GM18868 (cell line): ENCODE measurements around the gene C9.
"Not testable (repeated sequence)": the region's sequence is repeated elsewhere in the genome, so short reads cannot be mapped to it uniquely, and the experiment has no call there.

ENCODE experiments used
- ATAC-seq: cut with Tn5 transposase; IDR thresholded peaks from one replicate; pipeline ENCODE4 v1.9.1; 2021; ENCODE audit warnings: mild to moderate bottlenecking, moderate library complexity; ENCODE audit not compliant: unreplicated experiment

Gene C9

DNA sequence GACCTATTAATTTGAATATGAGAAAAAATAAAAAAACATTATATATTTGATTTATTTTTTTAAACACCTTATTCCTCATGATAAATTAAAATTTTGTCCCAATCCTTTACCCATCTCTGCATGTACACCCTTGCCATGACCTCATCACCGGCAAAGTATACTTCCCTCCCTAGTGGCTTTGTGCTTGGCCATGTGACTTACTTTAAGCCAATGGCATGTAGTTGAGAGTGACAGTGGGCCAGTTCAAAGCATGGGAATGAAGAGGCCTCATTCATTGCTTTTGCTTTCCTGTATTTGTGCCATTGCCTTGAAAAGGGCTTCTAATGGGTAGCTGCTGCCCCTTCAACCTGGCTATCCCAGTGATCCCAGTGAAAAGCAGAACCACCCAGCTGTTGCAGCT lies 31.2 kb downstream of the C9 start:
- no peak for ATAC-seq

DNA sequence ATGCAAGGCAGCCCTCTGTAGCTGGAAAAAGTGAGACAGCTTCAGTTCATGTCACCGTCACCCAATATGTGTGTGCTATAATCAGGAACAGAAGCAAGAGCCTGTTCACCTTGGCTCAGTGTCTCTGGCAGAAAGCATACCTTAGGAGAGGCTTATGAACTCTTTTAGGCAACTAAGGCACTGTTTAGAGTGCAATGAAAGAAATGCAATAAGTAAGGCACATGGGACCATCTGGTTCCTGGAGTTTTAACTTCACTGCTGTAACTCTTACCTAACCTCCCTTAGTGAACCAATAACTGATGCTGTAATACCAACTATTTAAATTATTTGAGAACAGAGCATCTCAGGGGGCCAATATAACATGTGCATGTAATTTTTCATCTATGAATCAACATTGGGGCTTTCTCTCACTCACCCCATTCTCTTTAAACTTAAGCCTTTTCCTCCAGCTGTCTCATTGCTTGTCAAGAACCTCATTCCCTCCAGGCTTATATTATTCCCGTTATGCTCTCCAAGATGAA lies 32.4 kb downstream of the C9 start:
- no peak for ATAC-seq

DNA sequence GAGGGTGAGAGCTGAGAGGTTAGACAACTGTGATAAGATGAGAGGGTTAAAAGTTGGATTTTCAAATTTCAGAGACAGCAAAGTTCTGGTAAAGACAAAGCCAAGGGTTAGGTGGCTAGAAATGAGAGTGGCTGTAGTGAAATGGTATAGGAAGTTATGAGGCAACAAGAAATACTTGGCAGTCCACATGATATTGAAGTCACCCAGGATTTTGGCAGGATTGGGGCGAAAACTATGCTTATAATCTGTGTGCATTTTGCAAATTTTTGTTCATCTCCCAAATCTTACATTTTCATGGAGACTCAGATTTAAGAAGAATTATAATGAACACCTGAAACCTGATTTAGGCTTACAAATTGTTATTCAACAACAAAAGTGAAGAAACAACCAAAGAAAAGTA lies 35.6 kb downstream of the C9 start:
- ATAC-seq = no peak

DNA sequence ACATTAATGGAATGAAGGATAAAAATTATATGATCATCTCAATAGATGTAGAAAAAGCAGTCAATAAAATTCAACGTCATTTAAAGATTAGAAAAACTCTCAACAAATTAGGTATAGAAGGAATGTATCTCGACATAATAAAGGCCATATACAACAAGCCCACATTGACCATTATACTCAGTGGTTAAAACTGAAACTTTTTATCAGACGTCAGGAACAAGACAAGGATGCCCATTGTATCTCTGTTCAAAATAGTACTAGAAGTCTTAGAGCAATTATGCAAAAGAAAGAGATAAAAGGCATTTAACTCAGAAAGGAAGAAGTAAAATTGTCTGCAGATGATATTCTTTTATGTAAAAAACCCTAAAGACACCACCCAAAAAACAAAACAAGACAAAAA lies 40.8 kb downstream of the C9 start:
- no peak for ATAC-seq

DNA sequence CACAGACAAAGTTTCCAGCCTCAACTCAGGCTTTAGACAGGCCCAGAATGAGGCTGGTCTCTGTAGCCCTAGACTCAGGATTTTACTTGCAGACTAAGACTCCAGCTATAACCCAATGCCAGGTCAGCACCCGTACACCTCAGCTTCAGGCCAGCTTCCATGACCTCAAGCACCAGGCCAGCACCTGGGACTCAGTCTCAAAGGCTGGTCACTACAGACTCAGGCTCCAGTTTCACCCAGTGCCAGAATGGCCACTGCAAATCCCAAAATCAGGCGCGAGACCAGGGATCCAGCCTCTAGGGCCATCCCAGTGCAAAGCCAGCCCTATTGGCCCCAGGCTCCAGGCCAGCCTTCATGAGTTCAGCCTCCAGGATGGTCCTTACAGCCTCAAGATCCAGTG lies 44.9 kb downstream of the C9 start:
- ATAC-seq = no peak

DNA sequence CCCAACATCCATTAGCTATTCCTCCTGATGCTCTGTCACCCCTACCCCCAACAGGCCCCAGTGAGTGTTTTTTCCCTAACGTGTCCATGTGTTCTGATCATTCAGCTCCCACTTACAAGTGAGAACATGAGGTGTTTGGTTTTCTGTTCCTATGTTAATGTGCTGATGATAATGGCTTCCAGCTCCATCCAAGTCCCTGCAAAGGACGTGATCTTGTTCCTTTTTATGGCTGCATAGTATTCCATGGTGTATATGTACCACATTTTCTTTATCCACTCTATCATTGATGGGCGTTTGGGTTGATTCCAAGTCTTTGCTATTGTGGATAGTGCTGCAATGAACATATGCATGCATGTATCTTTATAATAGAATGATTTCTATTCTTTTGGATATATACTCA lies 47.8 kb downstream of the C9 start:
- not testable (repeated sequence) for ATAC-seq

DNA sequence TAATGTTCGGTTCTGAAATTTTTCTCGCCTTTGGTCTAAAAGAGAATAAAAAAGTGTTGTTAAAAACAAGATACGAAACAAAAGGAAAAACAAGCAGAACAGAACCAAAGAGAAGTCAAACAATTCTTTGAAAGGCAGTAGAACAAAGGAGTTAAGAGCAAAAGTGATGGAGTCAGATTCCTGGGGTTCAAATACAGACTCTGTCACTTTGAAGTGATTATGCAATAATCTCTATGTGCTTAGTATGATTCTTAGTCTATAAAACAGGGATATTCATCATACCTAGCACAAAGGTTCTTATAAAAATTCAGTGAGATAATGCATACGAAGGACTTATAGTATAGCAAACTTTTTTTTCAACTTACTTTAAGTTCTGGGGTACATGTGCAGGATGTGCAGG lies 48.3 kb downstream of the C9 start:
- ATAC-seq = no peak

DNA sequence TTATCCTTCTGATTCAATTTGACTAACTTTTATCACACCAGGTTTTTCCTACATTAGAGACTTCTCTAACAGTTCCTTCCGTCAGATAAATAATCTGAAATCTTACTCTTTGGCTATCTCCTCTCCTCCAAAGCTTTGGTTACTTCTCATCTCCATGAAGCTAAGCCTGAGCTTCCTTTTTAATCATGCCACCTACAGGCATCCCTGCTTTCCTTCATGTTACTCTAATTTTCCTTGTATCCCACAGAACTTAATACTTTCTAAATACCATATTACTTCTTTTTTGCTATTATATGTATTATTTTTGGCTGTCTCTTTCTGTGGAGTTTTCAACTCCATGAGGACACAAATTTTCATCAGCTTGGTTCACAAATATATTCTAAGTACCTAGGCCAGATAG lies 49.7 kb downstream of the C9 start:
- ATAC-seq = no peak

DNA sequence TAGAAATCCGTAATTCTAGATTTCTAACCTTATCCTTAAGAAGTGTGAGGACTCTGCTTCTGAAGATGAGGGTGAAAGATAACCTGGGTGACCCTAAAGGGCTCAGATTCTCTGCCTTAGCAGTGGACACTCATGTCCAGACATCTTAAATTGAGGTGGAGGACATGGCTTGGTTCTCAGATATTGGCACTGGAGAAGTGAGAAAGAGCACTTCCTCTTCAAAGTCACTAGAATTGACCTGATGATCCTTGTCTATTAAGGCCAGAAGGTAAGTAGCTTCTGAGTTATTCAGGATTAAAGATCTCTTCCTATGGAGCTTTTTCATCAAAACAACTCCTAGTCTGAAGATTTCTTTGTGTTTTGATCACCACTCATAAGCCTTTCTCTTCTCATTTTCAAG lies 54.8 kb downstream of the C9 start:
- no peak for ATAC-seq

DNA sequence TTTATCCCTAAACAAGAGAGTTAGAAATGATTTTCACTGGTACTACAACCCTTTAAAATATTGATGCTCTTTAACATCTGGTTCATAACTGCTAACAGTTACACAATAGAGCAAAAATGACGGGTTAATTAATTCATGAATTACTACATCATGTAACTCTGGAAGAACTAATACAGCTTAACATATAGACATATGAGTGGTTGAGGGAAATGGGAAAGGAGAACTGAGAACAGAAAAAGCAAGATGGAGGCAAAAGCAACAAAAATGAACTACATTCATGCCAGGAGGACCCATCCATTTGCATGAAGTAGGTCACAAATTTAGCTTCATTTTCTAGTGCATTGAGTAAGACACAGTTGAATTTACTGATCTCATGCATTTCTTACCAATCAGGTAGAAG lies 61.8 kb downstream of the C9 start:
- peak; percentile 84 for ATAC-seq

DNA sequence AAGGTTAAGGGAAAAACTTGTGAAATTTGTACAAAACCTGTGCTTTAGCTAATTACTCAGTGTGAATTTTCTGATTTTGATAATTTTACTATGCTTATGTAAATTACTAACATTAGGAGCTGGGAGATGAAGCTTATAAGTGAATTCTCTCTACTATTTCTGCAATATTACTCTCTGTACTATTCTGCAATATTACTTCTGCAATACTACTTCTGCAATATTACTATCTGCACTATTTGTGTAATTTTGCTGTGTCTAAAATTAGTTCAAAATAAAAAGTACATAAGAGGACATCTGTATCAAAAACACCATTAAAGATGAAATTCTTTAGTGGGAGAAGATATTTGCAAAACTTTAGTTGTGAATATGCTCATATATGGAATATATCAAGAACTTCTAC lies 62.9 kb downstream of the C9 start:
- ATAC-seq = no peak

DNA sequence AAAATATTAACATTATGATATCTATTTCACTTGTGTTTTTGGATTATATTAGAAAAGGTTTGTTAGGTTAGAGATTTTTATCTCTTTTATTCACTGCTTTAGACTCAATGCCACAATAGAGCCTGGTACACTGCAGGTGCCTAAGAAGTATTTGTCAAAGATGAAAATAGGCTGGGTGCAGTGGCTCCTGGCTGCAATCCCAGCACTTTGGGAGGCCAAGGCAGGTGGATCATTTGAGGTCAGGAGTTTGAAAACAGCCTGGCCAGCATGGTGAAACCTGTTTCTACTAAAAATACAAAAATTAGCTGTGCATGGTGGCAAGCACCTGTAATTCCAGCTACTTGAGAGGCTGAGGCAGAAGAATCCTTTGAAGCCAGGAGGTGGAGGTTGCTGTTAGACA lies 64.3 kb downstream of the C9 start:
- ATAC-seq = no peak

DNA sequence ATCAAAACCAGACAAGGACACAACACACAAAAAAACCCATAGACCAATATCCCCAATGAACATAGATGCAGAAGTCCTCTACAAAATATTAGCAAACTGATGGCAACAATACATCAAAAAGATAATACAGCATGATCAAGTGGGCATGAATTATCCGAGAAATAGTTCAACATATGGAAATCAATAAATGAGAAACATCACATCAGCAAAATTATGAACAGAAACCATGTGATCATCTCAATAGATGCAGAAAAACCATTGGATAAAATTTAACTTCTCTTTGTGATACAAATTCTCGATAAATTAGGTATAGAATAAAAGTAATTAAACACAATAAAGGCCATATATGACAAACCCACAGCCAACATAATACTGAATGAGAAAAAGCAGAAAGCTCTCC lies 69.6 kb downstream of the C9 start:
- no peak for ATAC-seq

DNA sequence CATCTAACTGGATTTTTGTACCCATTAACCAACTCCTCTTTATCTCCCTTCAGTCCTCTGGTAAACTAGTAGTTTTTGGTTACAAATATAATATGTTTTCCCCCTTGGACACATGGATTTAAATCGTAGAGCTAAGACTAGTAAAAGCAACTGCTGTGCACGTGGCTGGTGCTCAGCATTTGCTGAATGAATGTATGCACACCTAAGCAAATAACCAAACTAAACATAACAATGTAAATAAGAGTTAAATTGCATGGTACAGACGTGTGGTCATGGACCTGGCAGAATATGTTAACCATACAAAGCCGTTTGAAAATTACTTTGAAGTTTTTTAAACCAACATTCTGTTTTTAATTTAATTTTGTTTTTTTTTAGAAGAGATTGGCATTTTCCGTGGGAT lies 79.7 kb downstream of the C9 start:
- no peak for ATAC-seq

DNA sequence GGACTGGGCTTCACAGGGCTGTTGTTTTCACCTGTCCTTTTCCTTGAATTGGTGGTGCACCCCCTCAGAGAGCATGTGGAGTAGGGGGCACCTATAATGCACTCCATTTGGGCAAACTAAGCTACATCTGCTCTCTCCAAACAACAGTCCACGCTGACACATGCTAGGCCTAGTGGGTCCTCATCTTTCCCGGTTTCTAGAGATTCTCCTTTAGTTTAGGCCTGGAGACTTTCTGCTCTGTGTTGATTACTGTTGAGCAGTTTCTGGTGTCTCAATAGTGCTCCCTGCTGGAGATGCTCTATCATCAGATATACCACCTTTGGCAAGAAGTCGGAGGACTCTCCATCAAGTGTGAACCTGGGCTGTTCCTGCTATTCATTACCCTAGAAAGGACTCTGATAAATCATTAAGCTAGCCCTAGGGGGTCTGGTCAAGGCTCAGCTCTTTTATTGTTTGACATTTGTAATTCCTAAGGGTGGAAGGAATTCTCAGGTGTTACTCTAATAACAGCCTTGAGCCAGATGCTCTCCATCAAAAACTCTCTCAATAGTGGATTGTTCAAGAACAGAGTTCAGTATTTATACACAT lies 81.0 kb downstream of the C9 start:
- peak; percentile 99 for ATAC-seq

DNA sequence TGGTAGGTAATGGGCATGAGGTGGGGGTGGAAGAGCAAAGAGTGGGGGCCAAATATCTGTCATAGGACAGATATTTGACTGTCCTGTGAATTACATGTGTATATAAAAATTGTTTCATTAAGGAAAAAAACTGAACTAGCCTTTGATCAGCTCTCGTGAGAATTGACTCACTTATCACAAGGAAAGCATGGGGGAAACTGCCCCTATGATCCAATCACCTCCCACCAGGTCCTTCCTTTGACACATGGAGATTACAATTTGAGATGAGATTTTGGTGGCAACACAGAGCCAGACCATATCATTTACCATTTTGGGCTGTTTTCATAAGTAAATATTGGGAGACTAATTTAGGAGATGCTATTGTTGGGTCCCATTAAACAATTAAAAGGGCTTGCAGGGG lies 81.7 kb downstream of the C9 start:
- ATAC-seq = no peak

DNA sequence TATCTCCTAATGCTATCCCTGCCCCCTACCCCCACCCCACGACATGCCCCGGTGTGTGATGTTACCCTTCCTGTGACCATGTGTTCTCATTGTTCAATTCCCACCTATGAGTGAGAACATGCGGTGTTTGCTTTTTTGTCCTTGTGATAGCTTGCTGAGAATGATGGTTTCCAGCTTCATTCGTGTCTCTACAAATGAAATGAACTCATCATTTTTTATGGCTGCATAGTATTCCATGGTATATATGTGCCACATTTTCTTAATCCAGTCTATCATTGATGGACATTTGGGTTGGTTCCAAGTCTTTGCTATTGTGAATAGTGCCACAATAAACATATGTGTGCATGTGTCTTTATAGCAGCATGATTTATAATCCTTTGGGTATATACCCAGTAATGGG lies 88.4 kb downstream of the C9 start:
- ATAC-seq = not testable (repeated sequence)

DNA sequence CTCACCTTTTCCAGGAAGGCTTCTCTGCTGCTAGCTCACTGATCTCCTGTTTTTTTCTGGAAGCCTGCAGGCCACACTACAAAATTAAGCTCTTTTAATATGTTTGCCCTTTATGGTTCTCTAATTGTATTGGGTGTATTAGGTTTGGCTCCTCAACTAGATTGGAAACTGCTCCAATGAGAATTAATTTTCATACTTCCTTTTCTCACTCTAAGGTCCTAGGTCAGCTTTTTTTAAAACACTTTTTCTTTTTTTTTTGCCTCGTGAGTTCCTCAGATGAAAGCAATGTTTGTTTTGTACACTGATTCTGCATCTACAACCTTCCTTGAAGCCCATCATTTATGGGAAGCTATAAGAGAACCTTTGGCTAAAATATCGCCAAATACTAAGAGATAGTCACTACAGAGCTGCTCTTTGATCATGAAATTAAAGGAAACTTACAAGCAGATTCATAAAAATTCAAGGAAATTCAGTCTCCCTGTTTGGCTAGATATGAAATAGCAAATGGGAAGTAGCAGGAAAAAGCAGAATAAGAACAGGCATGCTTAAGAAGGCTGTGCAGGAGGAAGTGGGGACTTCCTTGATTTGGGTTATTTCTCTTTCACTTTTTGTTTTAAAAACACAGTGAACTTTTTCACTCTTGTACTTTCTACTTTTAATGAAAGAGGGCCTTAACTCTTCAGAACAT lies 89.8 kb downstream of the C9 start:
- ATAC-seq = peak; percentile 74

DNA sequence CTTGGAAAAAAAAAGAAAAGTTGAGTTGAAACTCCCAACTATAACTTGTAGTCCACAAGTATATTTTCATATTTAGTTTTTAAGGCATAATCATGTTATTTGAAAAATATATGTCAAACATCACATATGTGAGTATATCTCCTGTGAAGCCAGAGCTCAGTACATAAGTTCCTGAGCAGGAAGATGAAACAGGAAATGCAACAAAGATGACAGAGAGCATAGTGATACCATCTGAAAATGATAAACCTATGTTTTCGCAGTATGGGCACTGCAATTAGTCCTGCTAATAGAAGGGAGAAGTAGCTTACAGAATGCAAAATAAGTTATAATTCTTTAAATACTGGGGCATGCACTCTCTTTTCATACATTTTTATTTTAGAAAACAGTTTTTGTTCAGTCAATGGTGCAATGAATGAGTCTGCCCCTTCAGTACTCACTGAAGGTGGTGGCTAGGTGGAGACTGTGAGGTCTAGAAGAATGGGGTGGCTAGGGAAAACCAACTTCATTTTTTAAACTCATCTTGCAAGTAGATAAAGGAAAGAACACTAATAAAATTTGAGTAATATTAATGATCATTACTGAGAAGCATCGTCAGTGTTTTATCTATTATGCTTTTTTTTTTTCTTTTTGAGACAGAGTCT lies 90.9 kb downstream of the C9 start:
- ATAC-seq = no peak

DNA sequence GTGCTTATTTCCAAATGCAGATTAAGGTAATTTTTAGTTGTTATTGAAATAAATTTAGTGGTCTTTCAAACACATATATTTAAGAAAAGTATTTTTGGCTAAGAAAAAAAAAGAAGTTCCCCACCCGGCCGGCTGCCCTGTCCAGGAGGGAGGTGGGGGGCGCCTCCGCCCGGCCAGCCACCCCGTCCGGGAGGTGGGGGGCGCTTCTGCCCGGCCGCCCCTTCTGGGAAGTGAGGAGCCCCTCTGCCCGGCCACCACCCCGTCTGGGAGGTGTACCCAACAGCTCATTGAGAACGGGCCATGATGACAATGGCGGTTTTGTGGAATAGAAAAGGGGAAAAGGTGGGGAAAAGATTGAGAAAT lies 91.4 kb downstream of the C9 start:
- not testable (repeated sequence) for ATAC-seq

DNA sequence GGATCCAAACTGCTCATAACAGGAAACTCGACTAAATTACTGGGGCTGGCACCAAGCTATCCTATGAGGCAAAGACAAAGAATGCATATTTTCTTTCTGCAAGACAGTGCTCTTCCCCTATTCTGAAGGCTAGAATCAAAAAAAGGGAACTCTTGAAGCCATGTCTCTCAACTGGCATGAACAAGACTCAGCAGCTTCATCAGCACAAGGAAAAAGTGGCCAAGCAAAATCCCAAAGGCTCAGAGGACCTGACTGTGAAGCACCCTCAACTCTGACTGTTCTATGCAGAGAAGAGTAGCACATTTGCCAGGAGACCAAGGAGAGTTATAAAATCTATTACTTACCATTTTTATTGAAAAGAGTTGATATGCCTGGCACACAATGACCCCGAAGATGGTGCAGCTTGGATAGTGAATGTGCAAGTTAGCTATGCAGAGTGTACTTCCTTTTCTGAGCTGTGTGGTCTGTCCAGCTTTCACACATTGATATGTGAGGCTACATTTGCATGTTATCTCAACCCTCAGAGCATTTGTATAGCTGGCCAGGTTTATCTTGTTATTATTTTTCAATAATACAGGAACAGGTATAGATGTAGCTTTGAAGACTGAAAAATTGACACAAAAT lies 94.0 kb downstream of the C9 start:
- peak; percentile 87 for ATAC-seq

DNA sequence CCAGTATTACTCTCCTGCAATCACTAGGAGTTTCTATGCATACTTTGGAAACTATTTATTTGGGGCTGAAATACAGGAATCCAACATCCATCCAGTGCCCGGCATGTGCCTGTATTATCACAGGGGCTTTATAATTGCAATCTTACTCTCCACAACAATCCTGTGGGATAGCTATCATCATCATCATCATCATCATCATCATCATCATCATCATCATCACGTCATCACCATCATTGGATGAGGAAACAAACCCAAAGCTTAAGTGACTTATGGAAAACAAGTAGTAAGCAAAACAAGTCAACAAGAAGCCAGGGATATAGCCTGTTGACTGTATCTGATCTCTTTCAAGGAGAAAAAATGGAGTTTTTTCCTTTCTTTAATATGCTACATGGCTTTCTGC lies 97.1 kb downstream of the C9 start:
- ATAC-seq = no peak
